Hepatocyte (in vitro differentiated cells): ENCODE measurements around the gene THOC2. TPM values are rescaled to one million over a fixed set of nuclear protein-coding genes. Genes with fewer than 3 reads are reported as not detected.

Experiments used
- DNase-seq: peaks from one replicate; pipeline ENCODE4 v3.0.0-alpha.2; 2016; ENCODE audit warnings: low spot score
- H2AFZ ChIP-seq: fragments of 200-600 bp; sonication (generic); 2 replicates; pipeline ENCODE4 v1.6.0; 2016; ENCODE audit warnings: antibody characterized with exemption, mild to moderate bottlenecking
- H3K27ac ChIP-seq: fragments of 200-600 bp; sonication (generic); 2 replicates; pipeline ENCODE4 v1.5.1; 2016; ENCODE audit warnings: mild to moderate bottlenecking
- H3K27me3 ChIP-seq: fragments of 200-600 bp; sonication (generic); 2 replicates; pipeline ENCODE4 v1.6.1; 2016
- H3K36me3 ChIP-seq: fragments of 200-600 bp; sonication (generic); replicated peaks from 2 replicates; pipeline ENCODE4 v1.5.1; 2016; ENCODE audit warnings: low read depth; ENCODE audit not compliant: insufficient read depth
- H3K4me1 ChIP-seq: fragments of 200-600 bp; sonication (generic); 2 replicates; pipeline ENCODE4 v1.5.1; 2016; ENCODE audit warnings: mild to moderate bottlenecking, moderate library complexity; ENCODE audit not compliant: insufficient read depth
- H3K4me2 ChIP-seq: fragments of 200-600 bp; sonication (generic); 2 replicates; pipeline ENCODE4 v1.6.0; 2016
- H3K4me3 ChIP-seq: fragments of 200-600 bp; sonication (generic); 2 replicates; pipeline ENCODE4 v1.5.1; 2016; ENCODE audit warnings: mild to moderate bottlenecking
- H3K79me2 ChIP-seq: fragments of 200-600 bp; sonication (generic); 2 replicates; pipeline ENCODE4 v1.6.0; 2017; ENCODE audit warnings: mild to moderate bottlenecking
- H3K9me2 ChIP-seq: fragments of 200-600 bp; sonication (generic); replicated peaks from 2 replicates; pipeline ENCODE4 v1.6.0; 2017; ENCODE audit warnings: mild to moderate bottlenecking; ENCODE audit not compliant: insufficient read depth
- H3K9me3 ChIP-seq: fragments of 200-600 bp; sonication (generic); 2 replicates; pipeline ENCODE4 v1.5.1; 2016; ENCODE audit warnings: low read depth, mild to moderate bottlenecking
- H4K20me1 ChIP-seq: fragments of 200-600 bp; sonication (generic); 2 replicates; pipeline ENCODE4 v1.6.0; 2016; ENCODE audit warnings: mild to moderate bottlenecking; ENCODE audit not compliant: insufficient read depth, poor library complexity, severe bottlenecking
- CTCF ChIP-seq: fragments of 200-600 bp; sonication (generic); IDR thresholded peaks from 2 replicates; pipeline ENCODE4 v1.5.1; 2016; ENCODE audit warnings: antibody characterized with exemption, mild to moderate bottlenecking; ENCODE audit not compliant: poor library complexity
- EZH2 ChIP-seq: fragments of 200-600 bp; sonication (generic); IDR thresholded peaks from 2 replicates; pipeline ENCODE4 v1.6.1; 2016; ENCODE audit warnings: antibody characterized with exemption, mild to moderate bottlenecking, borderline replicate concordance
- EZH2phosphoT487 ChIP-seq: fragments of 200-600 bp; sonication (generic); IDR thresholded peaks from one replicate; pipeline ENCODE4 v1.6.1; 2018; ENCODE audit warnings: antibody characterized with exemption, mild to moderate bottlenecking, low read depth, moderate library complexity; ENCODE audit not compliant: unreplicated experiment, severe bottlenecking
- WGBS: methylation state at CpG from one replicate; pipeline ENCODE4 v1.1.6; 2016; ENCODE audit warnings: low lambda C conversion rate; ENCODE audit errors: missing lambda C conversion rate; 5-methylcytosine and 5-hydroxymethylcytosine counted together
- polyA plus RNA-seq: library from polyadenylated mRNA; unstranded; fragments of >200 nt; fragmentation: Nextera tagmentation; extraction: Ambion mirVana; gene quantifications from 2 replicates; pipeline ENCODE4 v1.2.1, GENCODE V29; 2016
- total RNA-seq: library from RNA; depleted of rRNA; stranded (reverse); fragments of >200 nt; gene quantifications from 2 replicates; pipeline ENCODE4 v1.2.3, GENCODE V29; 2014

THOC2 gene
- total and polyA plus RNA-seq, 2 experiments from 2014 or later = 66.0 to 95.6 TPM

- TF ChIP-seq EZH2phosphoT487 = no peak
- no peak for TF ChIP-seq CTCF
- TF ChIP-seq EZH2 = no peak
- no peaks in the 10 kb centered on the region for H3K9me2 ChIP-seq
- H3K4me1 ChIP-seq = no peaks in the 10 kb centered on the region
- no peak for DNase-seq
- H4K20me1 ChIP-seq = no peaks in the 10 kb centered on the region
- H3K36me3 ChIP-seq = no peaks in the 10 kb centered on the region
- H3K27me3 ChIP-seq = no peaks in the 10 kb centered on the region
- H3K4me2 ChIP-seq = no peak overlapping the region
- H3K27ac ChIP-seq = no peak overlapping the region
- WGBS = 90% methylated on average over 2 of the region's 2 CpGs
- H3K9me3 ChIP-seq = no peaks in the 10 kb centered on the region
- H3K4me3 ChIP-seq = no peak overlapping the region
- H2AFZ ChIP-seq = no peak overlapping the region
- peaks cover 14% of the 10 kb centered on the region for H3K79me2 ChIP-seq
These were observed 28.1 kb downstream of the THOC2 start for GRCh38 chrX:123704781-123705180.

GRCh38 chrX:123698979-123699520, 33.8 kb downstream of the THOC2 start:
- Histone ChIP-seq H3K27me3 (no peaks in the 10 kb centered on the region), H3K4me3 (no peak overlapping the region), H4K20me1 (no peaks in the 10 kb centered on the region), H3K36me3 (no peaks in the 10 kb centered on the region), H3K9me3 (no peaks in the 10 kb centered on the region), H3K9me2 (no peaks in the 10 kb centered on the region), H3K4me1 (peaks cover 3% of the 10 kb centered on the region), H3K4me2 (no peak overlapping the region), H2AFZ (no peak overlapping the region), H3K27ac (no peak overlapping the region), H3K79me2 (peaks cover 6% of the 10 kb centered on the region)
- TF ChIP-seq CTCF (no peak), EZH2phosphoT487 (no peak), EZH2 (no peak)
- DNase-seq = no peak

GRCh38 chrX:123696334-123696733, 36.5 kb downstream of the THOC2 start:
- WGBS = 69% methylated on average over 2 of the region's 2 CpGs
- H3K27me3 ChIP-seq = no peaks in the 10 kb centered on the region
- no peaks in the 10 kb centered on the region for H3K36me3 ChIP-seq
- H3K4me3 ChIP-seq = no peak overlapping the region
- no peak for DNase-seq
- H3K9me2 ChIP-seq = no peaks in the 10 kb centered on the region
- no peak overlapping the region for H3K4me2 ChIP-seq
- H3K79me2 ChIP-seq = peaks cover 2% of the 10 kb centered on the region
- no peaks in the 10 kb centered on the region for H4K20me1 ChIP-seq
- H3K27ac ChIP-seq = no peak overlapping the region
- H2AFZ ChIP-seq = no peak overlapping the region
- H3K9me3 ChIP-seq = no peaks in the 10 kb centered on the region
- TF ChIP-seq CTCF (no peak), EZH2 (no peak), EZH2phosphoT487 (no peak)
- H3K4me1 ChIP-seq = peaks cover 3% of the 10 kb centered on the region

- DNase-seq = no peak
- H3K27ac ChIP-seq = no peak overlapping the region
- H2AFZ ChIP-seq = no peak overlapping the region
These were observed 37.6 kb downstream of the THOC2 start for GRCh38 chrX:123695242-123695641.

More at GRCh38 chrX:123695242-123695641, 37.6 kb downstream of the THOC2 start:
- H4K20me1 ChIP-seq = no peaks in the 10 kb centered on the region
- H3K4me1 ChIP-seq = peaks cover 3% of the 10 kb centered on the region
- no peaks in the 10 kb centered on the region for H3K9me3 ChIP-seq
- H3K4me2 ChIP-seq = no peak overlapping the region
- no peak overlapping the region for H3K4me3 ChIP-seq
- TF ChIP-seq EZH2 = no peak
- no peak for TF ChIP-seq EZH2phosphoT487
- TF ChIP-seq CTCF = no peak
- H3K36me3 ChIP-seq = no peaks in the 10 kb centered on the region
- no peaks in the 10 kb centered on the region for H3K9me2 ChIP-seq
- no peaks in the 10 kb centered on the region for H3K79me2 ChIP-seq
- no peaks in the 10 kb centered on the region for H3K27me3 ChIP-seq
